ENCODE results near the gene HECTD3.

HECTD3 gene

GRCh38 chr1:45010855-45011811 is at the start of gene HECTD3:
HECTD3 (minus strand) TSS chr1:45011324; CDS start chr1:45011257, 67 bp downstream.
- DNase-seq (ENCODE audit: low read depth) = peak; percentile 45

- no peak for DNase-seq (ENCODE audit: low read depth)
These were observed 48.7 kb upstream of the HECTD3 start for GRCh38 chr1:45059829-45060228.

- no peak for DNase-seq (ENCODE audit: low read depth)
These were observed 46.4 kb upstream of the HECTD3 start for GRCh38 chr1:45057542-45057941.

GRCh38 chr1:45051005-45051772 is 40.1 kb upstream of the HECTD3 start:
- DNase-seq (ENCODE audit: low read depth) = no peak

- DNase-seq (ENCODE audit: low read depth) = no peak
These were observed 35.9 kb upstream of the HECTD3 start for GRCh38 chr1:45047032-45047431.

- no peak for DNase-seq (ENCODE audit: low read depth)
These were observed 33.8 kb upstream of the HECTD3 start for GRCh38 chr1:45044916-45045315.

- DNase-seq (ENCODE audit: low read depth) = no peak
These were observed 32.0 kb upstream of the HECTD3 start for GRCh38 chr1:45043094-45043493.

- no peak for DNase-seq (ENCODE audit: low read depth)
These were observed 29.2 kb upstream of the HECTD3 start for GRCh38 chr1:45040297-45040696.

- DNase-seq (ENCODE audit: low read depth) = no peak
These were observed 27.7 kb upstream of the HECTD3 start for GRCh38 chr1:45038661-45039364.

- DNase-seq (ENCODE audit: low read depth) = no peak
These were observed 27.1 kb upstream of the HECTD3 start for GRCh38 chr1:45038240-45038639.

- DNase-seq (ENCODE audit: low read depth) = no peak
These were observed 26.3 kb upstream of the HECTD3 start for GRCh38 chr1:45037456-45037855.

- no peak for DNase-seq (ENCODE audit: low read depth)
These were observed 24.6 kb upstream of the HECTD3 start for GRCh38 chr1:45035631-45036301.

- DNase-seq (ENCODE audit: low read depth) = no peak
These were observed 22.2 kb upstream of the HECTD3 start for GRCh38 chr1:45033356-45033755.

- DNase-seq (ENCODE audit: low read depth) = no peak
These were observed 21.7 kb upstream of the HECTD3 start for GRCh38 chr1:45032837-45033236.

GRCh38 chr1:45026446-45026845 is 15.3 kb upstream of the HECTD3 start:
- no peak for DNase-seq (ENCODE audit: low read depth)

GRCh38 chr1:45023663-45024062 is 12.5 kb upstream of the HECTD3 start:
- DNase-seq (ENCODE audit: low read depth) = no peak

GRCh38 chr1:45018599-45019230 is 7.6 kb upstream of the HECTD3 start:
- DNase-seq (ENCODE audit: low read depth) = no peak

GRCh38 chr1:45016767-45017166 is 5.6 kb upstream of the HECTD3 start:
- no peak for DNase-seq (ENCODE audit: low read depth)

- no peak for DNase-seq (ENCODE audit: low read depth)
These were observed 5.1 kb upstream of the HECTD3 start for GRCh38 chr1:45016090-45016697.

- no peak for DNase-seq (ENCODE audit: low read depth)
These were observed 4.6 kb upstream of the HECTD3 start for GRCh38 chr1:45015683-45016082.

All from stimulated activated CD8-positive, alpha-beta memory T cell treated with anti-CD3 and anti-CD28 coated beads, Interleukin-12 subunit alpha, Interleukin-12 subunit beta, amount 100 ng/mL, for 4 hours (primary cell).